Stimulated activated CD8-positive, alpha-beta memory T cell treated with anti-CD3 and anti-CD28 coated beads, Interleukin-7, amount 100 ng/mL, for 24 hours (primary cell): ENCODE measurements around the gene PAFAH1B2.

Experiments
- DNase-seq: peaks from one replicate; pipeline ENCODE4 v3.0.0-alpha.2; 2020; ENCODE audit warnings: low read depth

The PAFAH1B2 gene

GRCh38 chr11:117221775-117222517, 77.9 kb downstream of the PAFAH1B2 start:
- DNase-seq: no peak

DNA sequence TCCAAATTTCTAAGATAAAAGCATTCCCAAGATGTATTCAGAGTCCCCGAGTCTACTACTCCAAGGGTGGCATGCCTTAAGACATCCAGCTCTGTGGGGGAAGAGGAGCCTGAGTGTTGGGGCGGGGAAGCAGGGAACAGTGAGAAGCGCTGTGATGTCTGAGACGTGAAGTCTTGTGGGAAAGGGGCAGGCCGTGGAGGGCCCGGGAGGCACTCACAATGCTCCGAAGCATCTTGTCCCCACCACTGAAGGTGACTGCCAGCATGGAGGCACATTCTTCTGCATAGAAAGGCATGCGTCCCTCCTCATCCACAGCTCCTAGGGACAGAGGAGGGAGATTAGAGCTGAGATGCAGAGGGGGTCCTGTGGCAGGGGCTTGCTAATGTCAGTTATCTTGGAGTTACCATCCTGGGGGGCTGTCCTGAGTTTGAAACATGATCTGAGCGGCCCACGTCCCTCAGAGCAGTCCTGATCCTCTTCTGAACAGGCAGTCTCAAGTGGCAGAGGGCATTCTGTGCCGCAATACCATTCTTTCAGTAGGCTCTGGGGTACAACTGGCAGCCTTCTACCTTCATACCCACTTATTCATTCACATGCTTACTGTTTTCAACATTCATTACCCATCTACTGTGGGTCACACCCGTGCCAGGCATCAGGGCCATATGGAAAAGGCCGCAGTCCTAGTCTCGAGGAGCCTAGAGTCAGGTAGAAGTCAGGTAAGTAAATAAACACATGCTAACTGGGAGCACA, 79.1 kb downstream of the PAFAH1B2 start:
- no peak for DNase-seq

DNA sequence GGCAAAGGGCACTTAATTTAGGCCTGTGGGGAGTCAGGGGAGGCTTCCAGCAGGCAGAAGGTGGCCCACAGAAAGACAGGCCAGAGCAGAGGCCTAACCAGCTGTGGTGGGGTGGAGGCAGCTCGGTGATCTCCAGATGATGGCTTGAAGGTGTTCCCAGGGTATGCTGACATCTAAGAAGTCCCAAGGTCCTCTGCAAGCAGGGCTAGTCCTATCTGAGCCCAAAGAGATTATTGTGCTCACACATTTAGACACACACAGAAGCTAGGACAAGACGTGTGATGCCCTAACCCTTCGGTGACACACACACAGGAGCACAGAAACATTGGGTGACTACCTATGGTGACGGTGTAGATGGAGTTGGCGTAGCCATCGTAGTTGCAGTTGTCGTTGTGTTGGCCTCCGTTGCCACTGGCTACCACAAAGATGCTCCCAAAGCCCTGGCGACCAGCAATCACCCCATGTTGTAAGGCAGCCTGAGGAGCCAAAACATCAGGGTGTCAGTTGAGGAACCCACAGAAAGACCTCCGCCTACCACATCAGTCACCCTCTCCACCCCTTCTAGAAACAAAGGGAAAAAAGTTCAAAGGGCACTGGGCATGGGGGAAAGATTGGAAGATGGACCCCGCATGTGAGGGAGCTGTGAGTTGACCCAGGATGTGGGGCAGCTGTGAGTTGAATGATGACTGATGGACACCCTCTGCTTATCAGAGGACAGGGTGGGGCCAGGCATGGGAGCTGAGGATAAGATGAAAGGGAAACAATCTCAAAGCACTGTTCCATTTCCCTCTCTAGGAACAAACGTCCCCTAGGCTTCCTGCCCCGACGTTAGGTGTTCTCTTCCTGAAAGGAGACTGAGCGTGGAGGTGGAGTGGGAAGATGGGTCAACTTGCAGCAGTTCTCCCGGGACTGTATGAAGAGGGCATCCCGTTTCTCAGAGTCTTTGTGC, 79.9 kb downstream of the PAFAH1B2 start:
- DNase-seq: no peak

- no peak for DNase-seq
Observed at GRCh38 chr11:117225553-117226170, 81.6 kb downstream of the PAFAH1B2 start.
